SIG-M5 treated with dmso at 0.1 percent for 504 hours (cell line): ENCODE data around the gene PCSK9.
"Not testable (repeated sequence)": the region's sequence is repeated elsewhere in the genome, so short reads cannot be mapped to it uniquely, and the experiment has no call there.

Experiments
- DNase-seq: peaks from one replicate; lab custom pipeline; 2025; ENCODE audit not compliant: unreplicated experiment; lab: John Stamatoyannopoulos, UW

The PCSK9 gene

GRCh38 chr1:55007625-55008024 lies 31.7 kb upstream of the PCSK9 start:
- DNase-seq, result no peak

- no peak for DNase-seq
Observed at GRCh38 chr1:55010194-55010886, 29.0 kb upstream of the PCSK9 start.

- no peak for DNase-seq
Observed at GRCh38 chr1:55010887-55011217, 28.5 kb upstream of the PCSK9 start.

- DNase-seq, result no peak
Observed at GRCh38 chr1:55012661-55013060, 26.7 kb upstream of the PCSK9 start.

- DNase-seq, result no peak
Observed at GRCh38 chr1:55015123-55015522, 24.2 kb upstream of the PCSK9 start.

GRCh38 chr1:55015731-55016620 lies 23.4 kb upstream of the PCSK9 start:
- no peak for DNase-seq

GRCh38 chr1:55018395-55018794 lies 21.0 kb upstream of the PCSK9 start:
- DNase-seq, result no peak

GRCh38 chr1:55021942-55022546 lies 17.3 kb upstream of the PCSK9 start:
- DNase-seq, result peak; percentile 63

GRCh38 chr1:55024163-55024562 lies 15.2 kb upstream of the PCSK9 start:
- not testable (repeated sequence) for DNase-seq

GRCh38 chr1:55026682-55027081 lies 12.7 kb upstream of the PCSK9 start:
- DNase-seq, result not testable (repeated sequence)

GRCh38 chr1:55031098-55031497 lies 8.2 kb upstream of the PCSK9 start:
- DNase-seq, result not testable (repeated sequence)

- DNase-seq, result no peak
Observed at GRCh38 chr1:55033265-55033614, 6.1 kb upstream of the PCSK9 start.

GRCh38 chr1:55034476-55035133 lies 4.7 kb upstream of the PCSK9 start:
- no peak for DNase-seq

GRCh38 chr1:55035904-55036303 lies 3.4 kb upstream of the PCSK9 start:
- peak; percentile 32 for DNase-seq

GRCh38 chr1:55037733-55038551 lies 1.4 kb upstream of the PCSK9 start:
- DNase-seq, result no peak

- DNase-seq, result no peak
Observed at GRCh38 chr1:55038552-55038838, 853 bp upstream of the PCSK9 start.

GRCh38 chr1:55038974-55039341 lies 390 bp upstream of the PCSK9 start:
- DNase-seq, result no peak

- DNase-seq, result no peak
Observed at GRCh38 chr1:55040083-55040932, 960 bp downstream of the PCSK9 start.

GRCh38 chr1:55040933-55041494 lies 1.7 kb downstream of the PCSK9 start:
- no peak for DNase-seq

GRCh38 chr1:55041613-55042012 lies 2.3 kb downstream of the PCSK9 start:
- DNase-seq, result no peak
